Measurements from ENCODE around the gene VPS45. TPM values are rescaled to one million over a fixed set of nuclear protein-coding genes. Genes with fewer than 3 reads are reported as not detected.
A peak's percentile ranks its signal among the peaks of the same experiment; 100 is the strongest.

VPS45 gene, protein sequence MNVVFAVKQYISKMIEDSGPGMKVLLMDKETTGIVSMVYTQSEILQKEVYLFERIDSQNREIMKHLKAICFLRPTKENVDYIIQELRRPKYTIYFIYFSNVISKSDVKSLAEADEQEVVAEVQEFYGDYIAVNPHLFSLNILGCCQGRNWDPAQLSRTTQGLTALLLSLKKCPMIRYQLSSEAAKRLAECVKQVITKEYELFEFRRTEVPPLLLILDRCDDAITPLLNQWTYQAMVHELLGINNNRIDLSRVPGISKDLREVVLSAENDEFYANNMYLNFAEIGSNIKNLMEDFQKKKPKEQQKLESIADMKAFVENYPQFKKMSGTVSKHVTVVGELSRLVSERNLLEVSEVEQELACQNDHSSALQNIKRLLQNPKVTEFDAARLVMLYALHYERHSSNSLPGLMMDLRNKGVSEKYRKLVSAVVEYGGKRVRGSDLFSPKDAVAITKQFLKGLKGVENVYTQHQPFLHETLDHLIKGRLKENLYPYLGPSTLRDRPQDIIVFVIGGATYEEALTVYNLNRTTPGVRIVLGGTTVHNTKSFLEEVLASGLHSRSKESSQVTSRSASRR
- total RNA-seq: 10 to 100 TPM; 12.5 to 18.2 (median 14.7) TPM
- long read RNA-seq: 0 reads

DNA sequence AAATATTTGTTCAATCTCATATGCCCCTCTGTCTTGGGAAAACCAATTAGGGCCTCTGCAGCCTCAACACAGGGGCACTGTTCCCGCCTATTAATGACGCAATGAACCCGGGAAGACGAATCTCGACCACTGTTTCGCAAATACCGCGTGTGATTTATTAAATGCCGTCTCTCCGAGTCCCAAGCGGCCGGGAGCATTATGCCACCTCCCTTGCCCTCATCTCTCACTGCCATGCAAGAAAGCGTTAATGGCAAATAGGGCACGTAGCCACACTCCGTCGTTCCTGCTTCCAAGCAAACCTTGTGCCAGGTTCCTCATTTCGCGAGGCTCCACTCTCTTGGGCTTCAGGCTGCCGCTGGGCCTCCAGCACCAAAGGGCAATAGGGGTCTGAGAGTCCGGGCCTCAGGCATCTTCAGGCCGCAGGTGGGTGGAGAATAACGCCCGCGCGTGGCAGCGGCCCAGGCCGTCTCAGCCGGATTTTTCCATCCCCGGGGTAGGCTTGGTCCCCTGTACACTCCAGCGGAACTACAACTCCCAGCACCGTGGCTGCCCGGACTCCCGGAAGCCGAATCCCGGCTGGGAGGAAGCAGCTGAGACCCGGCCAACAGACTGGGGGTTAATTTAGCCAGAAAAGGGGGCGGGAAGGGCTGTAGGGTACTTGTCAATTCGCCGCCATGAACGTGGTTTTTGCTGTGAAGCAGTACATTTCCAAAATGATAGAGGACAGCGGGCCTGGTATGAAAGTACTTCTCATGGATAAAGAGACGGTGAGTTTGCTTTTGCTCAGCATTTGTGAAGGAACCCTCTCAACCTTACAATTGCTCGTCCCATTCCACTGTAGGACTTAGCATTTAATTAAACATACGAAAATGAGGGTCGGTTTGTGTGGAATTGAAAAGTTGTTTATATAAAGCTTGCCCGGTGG lies at the start of gene VPS45:
Gene VPS45 (plus strand): TSS at position 593 of the 925 bp plus-strand sequence. CDS start 82 bp downstream, at position 675.
- Histone ChIP-seq H3K4me3 (peak within 1 kb of the TSS; percentile 62 to 76 (median 68)), H3K4me1 (peaks cover 0 to 7% (median 0%) of the 10 kb centered on the region in 4 donors), H3K36me3 (peaks cover 0 to 14% (median 2%) of the 10 kb centered on the region in 4 donors), H3K27me3 (no peaks in the 10 kb centered on the region), H3K27ac (peak within 1 kb of the TSS; percentile 90 to 92 (median 91)), H3K9me3 (no peaks in the 10 kb centered on the region)
- WGBS (ENCODE audit: insufficient coverage, low coverage, low lambda C conversion rate, missing lambda C conversion rate): 1% methylated on average over 38 of the region's 46 CpGs
- peak; percentile 74 for TF ChIP-seq POLR2A (IDR thresholded peaks at IDR 0.05)
- TF ChIP-seq, protein P1, sequence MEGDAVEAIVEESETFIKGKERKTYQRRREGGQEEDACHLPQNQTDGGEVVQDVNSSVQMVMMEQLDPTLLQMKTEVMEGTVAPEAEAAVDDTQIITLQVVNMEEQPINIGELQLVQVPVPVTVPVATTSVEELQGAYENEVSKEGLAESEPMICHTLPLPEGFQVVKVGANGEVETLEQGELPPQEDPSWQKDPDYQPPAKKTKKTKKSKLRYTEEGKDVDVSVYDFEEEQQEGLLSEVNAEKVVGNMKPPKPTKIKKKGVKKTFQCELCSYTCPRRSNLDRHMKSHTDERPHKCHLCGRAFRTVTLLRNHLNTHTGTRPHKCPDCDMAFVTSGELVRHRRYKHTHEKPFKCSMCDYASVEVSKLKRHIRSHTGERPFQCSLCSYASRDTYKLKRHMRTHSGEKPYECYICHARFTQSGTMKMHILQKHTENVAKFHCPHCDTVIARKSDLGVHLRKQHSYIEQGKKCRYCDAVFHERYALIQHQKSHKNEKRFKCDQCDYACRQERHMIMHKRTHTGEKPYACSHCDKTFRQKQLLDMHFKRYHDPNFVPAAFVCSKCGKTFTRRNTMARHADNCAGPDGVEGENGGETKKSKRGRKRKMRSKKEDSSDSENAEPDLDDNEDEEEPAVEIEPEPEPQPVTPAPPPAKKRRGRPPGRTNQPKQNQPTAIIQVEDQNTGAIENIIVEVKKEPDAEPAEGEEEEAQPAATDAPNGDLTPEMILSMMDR (IDR thresholded peaks at IDR 0.05): peak in 1 of 4 donors; percentile 17
- DNase-seq: peak; percentile 89 to 93 (median 92)
- intact Hi-C loops (cut with DNase I): no loop called here
- peak; percentile 96 to 99 (median 97) for ATAC-seq

DNA sequence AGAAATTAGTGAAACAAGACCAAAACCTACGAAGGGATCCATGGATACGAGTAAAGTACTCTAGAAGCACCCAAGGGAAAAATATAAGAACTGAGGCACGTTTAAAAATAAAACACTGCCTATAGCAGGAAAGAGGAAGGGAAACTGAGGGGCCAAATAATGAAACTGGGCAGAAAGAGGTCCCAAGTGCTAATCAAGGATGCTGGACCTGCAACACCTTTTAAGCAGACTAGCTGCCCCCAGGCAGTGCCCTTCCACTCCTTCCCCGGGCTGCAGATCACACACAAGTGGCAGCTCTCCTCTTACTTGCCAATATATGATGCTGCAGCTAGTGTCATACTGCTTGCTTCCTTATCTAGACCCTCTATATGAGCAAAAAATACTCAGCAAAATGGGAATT lies 49.4 kb upstream of the VPS45 start:
- H3K27me3 ChIP-seq: no peaks in the 10 kb centered on the region

DNA sequence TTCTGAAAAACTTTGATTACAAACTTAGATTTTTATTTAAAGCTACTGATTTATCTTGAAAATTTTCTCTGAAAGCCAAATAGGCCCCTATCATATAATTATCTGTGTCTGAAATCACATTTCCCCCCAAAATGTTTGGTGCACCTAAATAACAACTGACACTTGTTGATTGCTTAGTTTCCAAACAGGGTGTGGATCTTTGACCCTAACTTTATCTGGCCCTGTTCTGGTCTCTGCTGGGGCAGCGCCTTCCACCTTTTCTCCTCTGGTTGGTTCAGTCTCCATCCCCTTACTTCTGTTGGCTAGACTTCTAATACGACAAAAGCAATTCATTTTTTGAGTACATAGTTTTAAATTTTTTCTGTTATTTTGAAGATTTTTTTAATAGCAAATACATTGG lies 46.9 kb upstream of the VPS45 start:
- 39% methylated on average over 2 of the region's 2 CpGs for WGBS (ENCODE audit: insufficient coverage, low coverage, low lambda C conversion rate, missing lambda C conversion rate)
- peak overlapping the region; percentile 67 to 87 (median 86) for H3K27ac ChIP-seq
- TF ChIP-seq, protein P1 (IDR thresholded peaks at IDR 0.05): no peak
- no peak for TF ChIP-seq POLR2A (IDR thresholded peaks at IDR 0.05)
- H3K27me3 ChIP-seq: no peaks in the 10 kb centered on the region
- H3K9me3 ChIP-seq: no peaks in the 10 kb centered on the region
- H3K4me1 ChIP-seq: peaks cover 0 to 23% (median 5%) of the 10 kb centered on the region in 4 donors
- intact Hi-C loops (cut with DNase I): no loop called here
- no peaks in the 10 kb centered on the region for H3K36me3 ChIP-seq
- H3K4me3 ChIP-seq: no peak overlapping the region
- ATAC-seq (peak; percentile 63 to 77 (median 72)), DNase-seq (peak in 2 of 3 donors; percentile 51 to 62)

More for the DNA sequence above, 49.4 kb upstream of the VPS45 start:
- ATAC-seq (no peak), DNase-seq (no peak)
- Histone ChIP-seq H3K4me3 (no peak overlapping the region), H3K9me3 (no peaks in the 10 kb centered on the region), H3K4me1 (peaks cover 0 to 23% (median 5%) of the 10 kb centered on the region in 4 donors), H3K27ac (no peak overlapping the region), H3K36me3 (no peaks in the 10 kb centered on the region)
- WGBS (ENCODE audit: insufficient coverage, low coverage, low lambda C conversion rate, missing lambda C conversion rate): 71% methylated on average over 3 of the region's 4 CpGs
- TF ChIP-seq, protein P1 (IDR thresholded peaks at IDR 0.05): no peak
- TF ChIP-seq POLR2A (IDR thresholded peaks at IDR 0.05): no peak
- intact Hi-C loops (cut with DNase I): no loop called here

DNA sequence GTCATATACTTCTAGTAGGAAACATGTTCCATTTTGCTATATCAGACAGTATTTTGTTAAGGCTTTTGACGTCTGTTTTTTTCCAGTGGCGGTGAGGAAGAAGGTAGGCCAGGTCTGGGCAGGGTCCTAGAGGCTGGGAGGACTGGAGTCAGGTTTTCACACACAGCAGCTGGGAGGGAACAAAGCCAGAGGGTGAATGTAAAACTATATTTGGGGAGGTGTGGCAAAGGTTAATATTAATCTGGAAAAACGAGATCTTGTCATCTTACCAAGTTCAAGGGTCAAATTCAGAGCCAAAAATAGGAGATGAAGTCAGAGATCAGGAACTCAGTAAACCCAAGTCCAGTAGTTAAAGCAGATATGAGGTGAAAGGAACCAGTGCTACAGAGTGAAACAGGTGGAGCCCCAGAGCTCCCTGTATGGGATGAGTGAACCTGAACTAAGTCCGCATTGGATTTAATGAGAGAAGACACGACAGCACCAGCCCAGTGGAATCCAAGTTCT lies 46.3 kb upstream of the VPS45 start:
- peak; percentile 94 to 98 (median 96) for ATAC-seq
- 19% methylated on average over 5 of the region's 5 CpGs for WGBS (ENCODE audit: insufficient coverage, low coverage, low lambda C conversion rate, missing lambda C conversion rate)
- peak; percentile 42 to 79 (median 70) for DNase-seq
- Histone ChIP-seq H3K27ac (peak overlapping the region; percentile 80 to 90 (median 86)), H3K4me3 (no peak overlapping the region), H3K4me1 (peaks cover 0 to 23% (median 5%) of the 10 kb centered on the region in 4 donors), H3K9me3 (no peaks in the 10 kb centered on the region), H3K27me3 (no peaks in the 10 kb centered on the region), H3K36me3 (no peaks in the 10 kb centered on the region)
- intact Hi-C loops (cut with DNase I): no loop called here
- peak; percentile 86 for TF ChIP-seq POLR2A (IDR thresholded peaks at IDR 0.05)
- TF ChIP-seq, protein P1 (IDR thresholded peaks at IDR 0.05): no peak

Data from right lobe of liver (tissue), 6 donors.